GM21447 (cell line): Measurements from ENCODE around the gene RHBDD1.

Experiments
- ATAC-seq: cut with Tn5 transposase; IDR thresholded peaks from one replicate; pipeline ENCODE4 v1.9.1; 2021; ENCODE audit not compliant: unreplicated experiment

RHBDD1 gene

GRCh38 chr2:226835796-226836547 is at the start of gene RHBDD1:
RHBDD1 (plus strand) TSS chr2:226836054; CDS start chr2:226864694, 28,640 bp downstream.
- peak; percentile 81 for ATAC-seq

- no peak for ATAC-seq
Measured at GRCh38 chr2:226788064-226788463, 47.8 kb upstream of the RHBDD1 start.

- no peak for ATAC-seq
Measured at GRCh38 chr2:226788881-226789490, 46.9 kb upstream of the RHBDD1 start.

- ATAC-seq, result no peak
Measured at GRCh38 chr2:226790011-226790410, 45.8 kb upstream of the RHBDD1 start.

- no peak for ATAC-seq
Measured at GRCh38 chr2:226790431-226790830, 45.4 kb upstream of the RHBDD1 start.

DNA sequence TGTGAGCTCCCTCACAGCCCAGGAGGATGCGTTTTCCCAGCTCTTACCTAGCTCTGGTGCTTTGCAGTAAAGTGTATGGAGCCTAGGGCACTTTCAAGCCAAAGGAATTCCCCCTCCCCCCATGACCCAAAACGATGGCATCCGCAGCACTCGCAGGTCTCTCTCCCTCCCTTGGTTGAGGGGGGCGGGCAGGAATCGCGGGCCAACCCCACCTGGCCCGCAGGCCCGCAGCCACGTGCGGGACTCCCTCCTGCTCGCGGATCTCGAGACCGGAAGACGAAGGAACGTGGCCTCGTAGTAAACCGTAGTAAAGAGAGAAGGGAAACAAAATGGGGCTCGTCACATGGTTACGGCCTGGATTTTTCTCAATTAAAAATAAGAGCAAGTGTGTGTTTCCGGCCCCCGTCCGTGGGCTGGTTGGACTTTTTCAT is 44.8 kb upstream of the RHBDD1 start:
- ATAC-seq, result peak; percentile 55

GRCh38 chr2:226791487-226792081 is 44.3 kb upstream of the RHBDD1 start:
- peak; percentile 96 for ATAC-seq

- ATAC-seq, result no peak
Measured at GRCh38 chr2:226792155-226792881, 43.5 kb upstream of the RHBDD1 start.

- no peak for ATAC-seq
Measured at GRCh38 chr2:226793646-226794045, 42.2 kb upstream of the RHBDD1 start.

GRCh38 chr2:226794196-226794661 is 41.6 kb upstream of the RHBDD1 start:
- no peak for ATAC-seq

DNA sequence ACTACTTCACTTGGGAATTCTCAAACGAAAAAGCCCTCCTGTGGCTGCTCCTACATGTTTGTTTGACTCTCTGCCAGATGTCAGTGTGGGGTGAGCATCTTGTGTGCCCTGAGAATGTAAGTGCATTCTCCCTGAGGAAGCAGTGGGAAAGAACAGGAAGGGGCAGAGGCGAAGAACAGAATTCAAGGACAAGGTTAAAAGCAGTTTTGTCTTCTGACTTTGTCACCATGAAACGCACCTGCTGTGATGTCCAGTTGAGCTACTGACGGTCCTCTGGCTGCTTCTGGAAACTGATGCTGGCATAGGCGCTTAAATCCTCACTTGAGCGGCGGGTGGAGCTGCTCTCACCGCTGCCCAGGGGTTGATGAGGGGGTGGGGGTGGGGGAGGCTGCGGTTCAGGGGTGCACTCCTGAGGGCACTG is 41.1 kb upstream of the RHBDD1 start:
- ATAC-seq, result no peak

DNA sequence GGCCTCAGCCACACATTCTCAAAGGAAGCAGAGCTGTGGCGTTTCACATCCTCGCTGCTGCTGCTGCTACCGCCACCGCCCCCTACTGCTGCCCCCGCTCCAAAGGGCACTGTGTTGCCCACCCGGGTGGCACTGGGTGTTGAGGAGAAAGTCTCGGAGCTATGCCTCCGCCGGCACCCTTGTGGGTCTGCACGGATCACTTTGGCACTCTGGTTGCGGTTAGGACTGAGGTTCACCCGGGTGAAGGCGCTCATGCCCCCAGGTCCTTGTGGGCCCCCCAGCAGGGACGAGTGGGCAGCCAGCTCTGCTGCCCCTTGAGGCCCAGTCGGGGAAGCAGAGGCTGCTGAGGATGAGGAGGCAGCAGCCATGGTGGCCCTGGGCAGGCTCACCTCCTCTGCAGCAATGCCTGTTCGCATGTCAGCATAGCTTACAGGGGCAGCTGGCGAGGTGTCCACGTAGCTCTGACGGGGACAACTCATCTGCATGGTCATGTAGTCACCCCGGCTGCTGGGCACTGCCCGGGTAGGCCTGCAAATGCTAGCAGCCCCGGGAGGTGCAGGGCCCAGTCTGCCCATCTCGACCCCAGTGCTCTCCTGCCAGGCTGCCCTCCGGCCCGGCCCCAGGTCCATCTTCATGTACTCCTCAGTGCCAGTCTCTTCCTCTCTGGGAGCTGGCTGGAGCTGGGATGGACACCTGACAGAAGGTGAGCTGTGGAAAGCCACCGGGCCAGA is 40.4 kb upstream of the RHBDD1 start:
- ATAC-seq, result no peak

- no peak for ATAC-seq
Measured at GRCh38 chr2:226796012-226796839, 39.6 kb upstream of the RHBDD1 start.

- no peak for ATAC-seq
Measured at GRCh38 chr2:226796840-226797288, 39.0 kb upstream of the RHBDD1 start.

- ATAC-seq, result no peak
Measured at GRCh38 chr2:226797289-226797988, 38.4 kb upstream of the RHBDD1 start.

- ATAC-seq, result no peak
Measured at GRCh38 chr2:226797989-226798421, 37.8 kb upstream of the RHBDD1 start.

DNA sequence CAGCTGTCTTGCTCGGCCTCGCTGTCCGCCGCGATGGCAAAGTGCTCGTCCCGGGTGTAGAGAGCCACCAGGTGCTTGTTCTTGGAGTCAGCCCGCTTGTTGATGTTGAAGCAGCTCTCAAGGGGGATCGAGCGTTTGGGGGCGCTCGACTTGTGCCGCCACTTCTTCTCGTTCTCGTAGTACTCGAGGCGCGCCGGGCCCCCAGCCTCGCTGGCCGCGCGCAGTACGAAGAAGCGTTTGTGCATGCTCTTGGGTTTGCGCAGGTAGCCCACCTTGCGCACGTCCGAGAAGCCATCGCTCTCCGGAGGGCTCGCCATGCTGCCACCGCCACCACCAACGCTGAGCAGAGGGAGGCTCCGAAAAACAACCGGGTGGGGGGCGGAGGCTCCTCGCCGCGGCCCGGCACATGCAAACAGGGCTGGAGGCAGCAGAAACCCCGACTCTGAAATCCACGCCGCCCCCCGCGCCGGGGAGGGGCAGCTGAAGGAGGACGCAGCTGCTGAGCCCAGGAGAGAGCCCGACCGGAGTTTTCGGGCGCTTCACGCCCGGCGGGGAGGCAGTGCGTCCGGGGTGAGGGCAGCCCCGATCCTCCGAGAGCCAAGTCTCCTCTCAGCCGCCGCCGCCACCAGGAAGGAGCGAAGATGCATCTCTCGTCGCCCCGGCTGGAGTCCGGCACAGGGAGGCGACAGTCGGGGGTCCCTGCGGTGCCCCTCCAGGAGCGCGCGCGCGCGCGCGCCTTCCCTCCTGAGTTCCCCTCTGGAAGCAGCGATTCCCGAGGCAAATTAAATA is 37.2 kb upstream of the RHBDD1 start:
- peak; percentile 17 for ATAC-seq
